Endothelial cell of umbilical vein (primary cell): ENCODE measurements around the gene PRSS56.
"Not testable (repeated sequence)": the region's sequence is repeated elsewhere in the genome, so short reads cannot be mapped to it uniquely, and the experiment has no call there.

Experiments used
- FOS ChIP-seq: IDR thresholded peaks from 2 replicates; pipeline ENCODE4 v1.6.1; 2011; ENCODE audit warnings: mild to moderate bottlenecking, low read length, moderate library complexity, borderline replicate concordance; ENCODE audit not compliant: insufficient read depth
- POLR2A ChIP-seq: IDR thresholded peaks from 2 replicates; pipeline ENCODE4 v1.6.1; 2012; ENCODE audit warnings: low read depth, mild to moderate bottlenecking, control low read depth, low read length
- TF ChIP-seq, protein P1 (sequence below), 2 donors: IDR thresholded peaks; 1 replicate in 1 of 2; 2 replicates in 1 of 2; pipeline ENCODE4 v1.5.1; 2011; ENCODE audit warnings: low read length in 2 of 2, mild to moderate bottlenecking in 2 of 2, moderate library complexity in 2 of 2, control low read depth in 1 of 2, inconsistent platforms in 1 of 2, low read depth in 1 of 2; ENCODE audit not compliant: insufficient read depth in 1 of 2; ENCODE audit errors: extremely low read depth in 1 of 2

DNA sequence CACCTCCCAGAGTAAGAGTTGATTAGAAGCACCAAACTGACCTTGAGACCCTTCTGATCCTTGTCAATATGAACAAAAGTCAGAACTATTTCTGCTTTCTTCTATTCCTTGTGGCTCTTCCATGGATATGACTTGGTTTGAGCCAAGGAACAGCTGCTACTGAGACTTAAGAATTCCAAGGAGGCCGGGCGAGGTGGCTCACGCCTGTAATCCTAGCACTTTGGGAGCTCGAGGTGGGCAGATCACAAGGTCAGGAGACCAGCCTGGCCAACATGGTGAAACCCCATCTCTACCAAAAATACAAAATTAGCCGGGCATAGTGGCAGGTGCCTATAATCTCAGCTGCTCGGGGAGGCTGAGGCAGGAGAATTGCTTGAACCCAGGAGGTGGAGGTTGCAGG is 50.3 kb downstream of the PRSS56 start:
- not testable (repeated sequence) for TF ChIP-seq POLR2A, FOS
- TF ChIP-seq, protein P1, sequence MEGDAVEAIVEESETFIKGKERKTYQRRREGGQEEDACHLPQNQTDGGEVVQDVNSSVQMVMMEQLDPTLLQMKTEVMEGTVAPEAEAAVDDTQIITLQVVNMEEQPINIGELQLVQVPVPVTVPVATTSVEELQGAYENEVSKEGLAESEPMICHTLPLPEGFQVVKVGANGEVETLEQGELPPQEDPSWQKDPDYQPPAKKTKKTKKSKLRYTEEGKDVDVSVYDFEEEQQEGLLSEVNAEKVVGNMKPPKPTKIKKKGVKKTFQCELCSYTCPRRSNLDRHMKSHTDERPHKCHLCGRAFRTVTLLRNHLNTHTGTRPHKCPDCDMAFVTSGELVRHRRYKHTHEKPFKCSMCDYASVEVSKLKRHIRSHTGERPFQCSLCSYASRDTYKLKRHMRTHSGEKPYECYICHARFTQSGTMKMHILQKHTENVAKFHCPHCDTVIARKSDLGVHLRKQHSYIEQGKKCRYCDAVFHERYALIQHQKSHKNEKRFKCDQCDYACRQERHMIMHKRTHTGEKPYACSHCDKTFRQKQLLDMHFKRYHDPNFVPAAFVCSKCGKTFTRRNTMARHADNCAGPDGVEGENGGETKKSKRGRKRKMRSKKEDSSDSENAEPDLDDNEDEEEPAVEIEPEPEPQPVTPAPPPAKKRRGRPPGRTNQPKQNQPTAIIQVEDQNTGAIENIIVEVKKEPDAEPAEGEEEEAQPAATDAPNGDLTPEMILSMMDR (IDR thresholded peaks at IDR 0.05; ENCODE audit: extremely low read depth in 1 of 2, insufficient read depth in 1 of 2, low read depth in 1 of 2, low read length in 2 of 2), result not testable (repeated sequence)
